Hepatocyte (in vitro differentiated cells): Measurements from ENCODE around the gene LGR4. TPM values are rescaled to one million over a fixed set of nuclear protein-coding genes. Genes with fewer than 3 reads are reported as not detected.

ENCODE experiments used
- DNase-seq: peaks from one replicate; pipeline ENCODE4 v3.0.0-alpha.2; 2016; ENCODE audit warnings: low spot score
- H2AFZ ChIP-seq: fragments of 200-600 bp; sonication (generic); 2 replicates; pipeline ENCODE4 v1.6.0; 2016; ENCODE audit warnings: antibody characterized with exemption, mild to moderate bottlenecking
- H3K27ac ChIP-seq: fragments of 200-600 bp; sonication (generic); 2 replicates; pipeline ENCODE4 v1.5.1; 2016; ENCODE audit warnings: mild to moderate bottlenecking
- H3K27me3 ChIP-seq: fragments of 200-600 bp; sonication (generic); 2 replicates; pipeline ENCODE4 v1.6.1; 2016
- H3K36me3 ChIP-seq: fragments of 200-600 bp; sonication (generic); replicated peaks from 2 replicates; pipeline ENCODE4 v1.5.1; 2016; ENCODE audit warnings: low read depth; ENCODE audit not compliant: insufficient read depth
- H3K4me1 ChIP-seq: fragments of 200-600 bp; sonication (generic); 2 replicates; pipeline ENCODE4 v1.5.1; 2016; ENCODE audit warnings: mild to moderate bottlenecking, moderate library complexity; ENCODE audit not compliant: insufficient read depth
- H3K4me2 ChIP-seq: fragments of 200-600 bp; sonication (generic); 2 replicates; pipeline ENCODE4 v1.6.0; 2016
- H3K4me3 ChIP-seq: fragments of 200-600 bp; sonication (generic); 2 replicates; pipeline ENCODE4 v1.5.1; 2016; ENCODE audit warnings: mild to moderate bottlenecking
- H3K79me2 ChIP-seq: fragments of 200-600 bp; sonication (generic); 2 replicates; pipeline ENCODE4 v1.6.0; 2017; ENCODE audit warnings: mild to moderate bottlenecking
- H3K9me2 ChIP-seq: fragments of 200-600 bp; sonication (generic); replicated peaks from 2 replicates; pipeline ENCODE4 v1.6.0; 2017; ENCODE audit warnings: mild to moderate bottlenecking; ENCODE audit not compliant: insufficient read depth
- H3K9me3 ChIP-seq: fragments of 200-600 bp; sonication (generic); 2 replicates; pipeline ENCODE4 v1.5.1; 2016; ENCODE audit warnings: low read depth, mild to moderate bottlenecking
- H4K20me1 ChIP-seq: fragments of 200-600 bp; sonication (generic); 2 replicates; pipeline ENCODE4 v1.6.0; 2016; ENCODE audit warnings: mild to moderate bottlenecking; ENCODE audit not compliant: insufficient read depth, poor library complexity, severe bottlenecking
- CTCF ChIP-seq: fragments of 200-600 bp; sonication (generic); IDR thresholded peaks from 2 replicates; pipeline ENCODE4 v1.5.1; 2016; ENCODE audit warnings: antibody characterized with exemption, mild to moderate bottlenecking; ENCODE audit not compliant: poor library complexity
- EZH2 ChIP-seq: fragments of 200-600 bp; sonication (generic); IDR thresholded peaks from 2 replicates; pipeline ENCODE4 v1.6.1; 2016; ENCODE audit warnings: antibody characterized with exemption, mild to moderate bottlenecking, borderline replicate concordance
- EZH2phosphoT487 ChIP-seq: fragments of 200-600 bp; sonication (generic); IDR thresholded peaks from one replicate; pipeline ENCODE4 v1.6.1; 2018; ENCODE audit warnings: antibody characterized with exemption, mild to moderate bottlenecking, low read depth, moderate library complexity; ENCODE audit not compliant: unreplicated experiment, severe bottlenecking
- WGBS: methylation state at CpG from one replicate; pipeline ENCODE4 v1.1.6; 2016; ENCODE audit warnings: low lambda C conversion rate; ENCODE audit errors: missing lambda C conversion rate; 5-methylcytosine and 5-hydroxymethylcytosine counted together
- polyA plus RNA-seq: library from polyadenylated mRNA; unstranded; fragments of >200 nt; fragmentation: Nextera tagmentation; extraction: Ambion mirVana; gene quantifications from 2 replicates; pipeline ENCODE4 v1.2.1, GENCODE V29; 2016
- total RNA-seq: library from RNA; depleted of rRNA; stranded (reverse); fragments of >200 nt; gene quantifications from 2 replicates; pipeline ENCODE4 v1.2.3, GENCODE V29; 2014

The LGR4 gene
- total and polyA plus RNA-seq, 2 experiments from 2014 or later = 27.2 to 115 TPM

- H3K4me2 ChIP-seq = no peak overlapping the region
- H4K20me1 ChIP-seq = peaks cover 13% of the 10 kb centered on the region
These were observed 12.2 kb downstream of the LGR4 start for GRCh38 chr11:27460158-27460978.

GRCh38 chr11:27459191-27459590 is 13.4 kb downstream of the LGR4 start:
- no peak overlapping the region for H2AFZ ChIP-seq
- H3K27me3 ChIP-seq = no peaks in the 10 kb centered on the region
- no peaks in the 10 kb centered on the region for H3K36me3 ChIP-seq
- no peak overlapping the region for H3K27ac ChIP-seq
- H3K4me3 ChIP-seq = no peak overlapping the region
- H3K9me3 ChIP-seq = no peaks in the 10 kb centered on the region
- no peak overlapping the region for H3K4me2 ChIP-seq
- peaks cover 9% of the 10 kb centered on the region for H4K20me1 ChIP-seq
- TF ChIP-seq CTCF (no peak), EZH2phosphoT487 (no peak), EZH2 (no peak)
- 83% methylated on average over 6 of the region's 6 CpGs for WGBS
- peaks cover 96% of the 10 kb centered on the region for H3K79me2 ChIP-seq
- no peak for DNase-seq
- H3K4me1 ChIP-seq = peaks cover 36% of the 10 kb centered on the region
- no peaks in the 10 kb centered on the region for H3K9me2 ChIP-seq

More at GRCh38 chr11:27460158-27460978, 12.2 kb downstream of the LGR4 start:
- TF ChIP-seq EZH2 = no peak
- no peak for TF ChIP-seq CTCF
- TF ChIP-seq EZH2phosphoT487 = no peak
- H2AFZ ChIP-seq = no peak overlapping the region
- peaks cover 40% of the 10 kb centered on the region for H3K4me1 ChIP-seq
- WGBS = 78% methylated on average over 5 of the region's 5 CpGs
- no peak overlapping the region for H3K27ac ChIP-seq
- no peaks in the 10 kb centered on the region for H3K9me3 ChIP-seq
- no peaks in the 10 kb centered on the region for H3K9me2 ChIP-seq
- no peaks in the 10 kb centered on the region for H3K36me3 ChIP-seq
- H3K4me3 ChIP-seq = no peak overlapping the region
- peaks cover 94% of the 10 kb centered on the region for H3K79me2 ChIP-seq
- no peaks in the 10 kb centered on the region for H3K27me3 ChIP-seq
- no peak for DNase-seq

GRCh38 chr11:27458182-27458581 is 14.4 kb downstream of the LGR4 start:
- Histone ChIP-seq H3K9me3 (no peaks in the 10 kb centered on the region), H4K20me1 (peaks cover 9% of the 10 kb centered on the region), H3K36me3 (no peaks in the 10 kb centered on the region), H3K79me2 (peaks cover 96% of the 10 kb centered on the region), H3K9me2 (no peaks in the 10 kb centered on the region), H2AFZ (no peak overlapping the region), H3K4me1 (peaks cover 29% of the 10 kb centered on the region), H3K4me2 (no peak overlapping the region), H3K27me3 (no peaks in the 10 kb centered on the region), H3K27ac (no peak overlapping the region), H3K4me3 (no peak overlapping the region)
- TF ChIP-seq EZH2 (no peak), CTCF (no peak), EZH2phosphoT487 (no peak)
- WGBS = 100% methylated on average over 2 of the region's 2 CpGs
- DNase-seq = no peak
